NCI-H510A treated with DMSO at 0.1 percent for 48 hours (cell line): Measurements from ENCODE around the gene NUP88.

ENCODE experiments used
- DNase-seq: peaks from one replicate; lab custom pipeline; 2025; lab: John Stamatoyannopoulos, UW

The NUP88 gene

DNA sequence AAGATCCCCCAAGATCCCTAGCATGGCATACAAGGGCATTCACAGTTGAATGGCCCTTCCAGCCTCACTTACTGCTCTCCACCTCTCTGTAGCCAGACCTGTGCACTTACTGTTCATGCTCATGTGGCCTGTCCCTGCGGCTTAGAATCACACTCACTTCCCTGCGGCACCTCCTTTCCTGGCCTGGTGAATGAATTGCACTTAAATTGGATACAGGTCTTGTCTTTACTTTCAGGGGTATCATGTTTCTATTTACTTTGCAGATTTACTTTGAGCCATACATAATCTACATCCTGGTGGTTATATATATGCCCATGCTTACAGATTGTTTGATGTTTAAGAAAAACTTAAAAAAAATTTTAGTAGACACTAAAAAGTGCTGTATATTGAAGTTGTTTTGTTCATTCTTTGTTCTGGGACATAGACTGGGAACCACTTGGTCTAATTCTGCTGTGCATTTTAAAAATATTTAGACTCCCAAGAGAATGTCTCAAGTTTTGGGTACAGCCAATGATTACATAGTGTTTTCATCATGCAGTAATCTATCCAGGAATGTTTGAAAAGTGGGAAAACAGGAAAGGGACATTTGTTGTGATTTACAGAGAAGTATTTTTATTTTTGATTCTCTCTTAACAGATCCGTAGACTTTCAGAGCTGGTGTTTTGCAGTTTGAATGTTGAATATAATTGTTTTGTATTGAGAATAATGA is 63.9 kb downstream of the NUP88 start:
- peak; percentile 90 for DNase-seq

DNA sequence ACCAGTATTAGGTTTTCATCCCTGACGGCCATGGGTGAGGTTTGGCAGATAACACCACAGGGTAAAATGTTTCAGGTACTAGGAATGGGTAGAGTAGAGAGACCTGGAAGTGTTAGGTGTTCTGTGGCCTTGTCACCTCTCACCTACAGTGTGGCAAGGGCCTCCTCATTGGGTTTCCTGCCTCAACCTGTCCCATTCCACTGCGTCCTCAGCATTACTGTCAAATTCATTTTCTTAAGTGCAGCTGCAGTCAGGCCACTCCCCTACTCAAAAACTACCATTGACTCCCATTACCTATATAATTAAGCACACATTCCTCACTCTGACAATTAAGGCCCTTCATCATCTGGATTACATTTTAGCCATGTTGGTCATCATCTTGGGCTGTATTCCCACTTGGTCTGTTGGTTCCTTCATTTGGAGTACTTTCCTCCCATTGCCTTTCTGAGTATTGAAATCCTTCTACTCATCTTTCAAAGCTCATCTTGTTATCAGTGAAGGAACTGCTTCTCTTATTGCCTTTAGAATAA is 64.5 kb downstream of the NUP88 start:
- DNase-seq = no peak

DNA sequence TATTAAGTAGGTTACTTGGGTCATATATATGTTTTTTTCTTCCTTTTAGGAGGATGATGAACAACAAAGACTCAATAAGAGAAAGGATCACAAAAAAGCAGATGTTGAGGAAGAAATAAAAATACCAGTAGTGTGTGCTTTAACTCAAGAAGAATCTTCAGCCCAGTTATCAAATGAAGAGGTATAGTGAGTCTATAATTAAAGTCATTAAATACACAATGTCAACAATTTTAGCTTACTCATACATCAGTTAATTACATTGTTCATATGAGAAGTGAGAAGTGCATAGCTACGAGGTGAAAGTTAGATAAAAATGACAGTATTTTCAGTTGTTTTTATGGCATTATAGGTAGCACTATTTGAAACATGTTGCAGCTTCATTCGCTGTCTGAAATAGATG is 65.2 kb downstream of the NUP88 start:
- no peak for DNase-seq

DNA sequence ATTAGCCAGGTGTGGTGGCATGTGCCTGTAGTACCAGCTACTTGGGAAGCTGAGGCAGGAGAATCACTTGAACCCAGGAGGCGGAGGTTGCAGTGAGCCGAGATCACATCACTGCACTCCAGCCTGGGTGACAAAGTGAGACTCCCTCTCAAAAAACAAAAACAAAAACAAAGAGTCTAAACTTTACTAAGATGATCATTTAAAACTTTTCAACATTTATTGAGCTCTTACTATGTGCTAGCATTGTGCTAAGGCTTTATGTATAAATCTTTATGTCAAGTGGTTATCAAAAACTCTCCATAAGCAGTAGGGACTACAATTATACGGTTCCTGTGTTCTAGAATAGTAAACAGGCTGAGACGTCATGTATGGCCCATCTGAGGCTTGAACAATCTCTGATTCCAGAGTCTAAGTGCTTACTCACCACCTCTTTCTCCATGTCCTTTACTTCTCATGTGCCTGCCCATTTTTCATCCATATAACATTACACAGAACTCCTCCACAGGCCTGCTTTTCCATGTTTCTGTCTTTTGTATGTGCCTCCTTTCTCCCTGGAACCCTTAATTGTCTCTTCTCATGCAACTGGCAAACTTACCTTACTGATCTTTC is 66.7 kb downstream of the NUP88 start:
- no peak for DNase-seq

DNA sequence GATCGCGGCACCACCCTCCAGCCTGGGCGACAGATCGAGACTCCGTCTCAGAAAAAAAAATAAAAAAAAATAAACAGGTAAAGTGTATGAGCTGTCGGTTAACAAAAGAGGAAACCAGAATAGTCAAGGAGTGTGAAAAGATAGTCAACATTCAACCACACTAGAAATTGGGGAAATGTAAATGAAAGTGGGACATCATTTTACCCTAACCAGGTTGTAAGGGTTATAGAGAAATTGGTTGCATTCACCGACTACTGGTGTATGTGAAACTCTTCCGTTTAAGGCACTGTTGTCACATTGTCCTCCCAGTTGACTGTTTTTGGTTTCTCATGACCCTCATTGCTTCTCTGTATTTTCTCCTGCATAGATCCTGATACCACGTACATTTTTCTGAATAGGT is 74.5 kb downstream of the NUP88 start:
- DNase-seq = no peak
